HT1080 (cell line): Measurements from ENCODE around the gene FAIM2. TPM values are rescaled to one million over a fixed set of nuclear protein-coding genes. Genes with fewer than 3 reads are reported as not detected.
A peak's percentile ranks its signal among the peaks of the same experiment; 100 is the strongest.

Experiments
- DNase-seq: peaks from one replicate; pipeline ENCODE4 v3.0.0-alpha.2; 2015; ENCODE audit warnings: low read depth
- total RNA-seq: library from RNA; depleted of rRNA; stranded (reverse); fragments of >200 nt; shearing (Covaris generic); gene quantifications from 2 replicates; pipeline ENCODE4 v1.2.3, GENCODE V29; 2014

FAIM2 gene
- total RNA-seq, 1 experiment from 2014 or later: not detected

- no peak for DNase-seq
Measured at GRCh38 chr12:49939707-49940106, 36.0 kb upstream of the FAIM2 start.

- DNase-seq: no peak
Measured at GRCh38 chr12:49939307-49939706, 35.6 kb upstream of the FAIM2 start.

- DNase-seq: no peak
Measured at GRCh38 chr12:49937639-49938300, 34.1 kb upstream of the FAIM2 start.

DNA sequence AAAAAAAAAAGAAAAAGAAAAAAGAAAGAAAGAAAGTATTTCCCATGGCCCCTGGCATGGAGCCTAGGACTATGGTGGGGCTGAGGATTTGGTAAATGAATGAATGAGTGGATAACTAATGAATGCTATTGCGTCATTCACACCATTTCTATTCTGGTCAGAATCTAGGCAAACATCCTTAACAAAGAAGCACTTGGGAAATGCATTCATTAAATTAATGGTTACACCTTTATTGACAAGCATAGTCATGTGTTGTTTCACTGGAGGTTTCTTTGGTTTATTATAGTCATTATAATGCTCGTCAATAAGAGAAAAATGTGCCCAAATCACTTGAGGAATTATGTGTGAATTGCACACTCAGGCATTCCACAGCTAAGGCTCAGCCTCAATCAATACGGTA, 33.2 kb upstream of the FAIM2 start:
- DNase-seq: no peak

- no peak for DNase-seq
Measured at GRCh38 chr12:49934505-49934904, 30.8 kb upstream of the FAIM2 start.

DNA sequence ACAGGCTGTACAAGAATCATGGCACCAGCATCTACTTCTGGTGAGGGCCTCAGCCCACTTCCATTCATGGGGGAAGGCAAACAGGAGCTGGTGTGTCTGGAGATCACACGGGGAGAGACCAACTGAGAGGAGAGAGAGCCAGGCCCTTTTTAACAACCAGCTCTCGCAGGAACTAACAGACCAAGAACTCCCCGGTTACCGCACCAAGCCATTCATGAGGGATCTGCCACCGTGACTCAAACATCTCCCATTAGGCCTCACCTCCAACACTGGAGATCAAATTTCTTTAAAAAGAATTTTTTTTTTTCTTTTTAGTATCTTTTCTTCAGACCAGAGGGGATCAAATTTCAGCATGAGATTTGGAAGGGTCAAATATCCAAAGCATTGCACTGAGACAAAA, 30.1 kb upstream of the FAIM2 start:
- DNase-seq: peak; percentile 46

DNA sequence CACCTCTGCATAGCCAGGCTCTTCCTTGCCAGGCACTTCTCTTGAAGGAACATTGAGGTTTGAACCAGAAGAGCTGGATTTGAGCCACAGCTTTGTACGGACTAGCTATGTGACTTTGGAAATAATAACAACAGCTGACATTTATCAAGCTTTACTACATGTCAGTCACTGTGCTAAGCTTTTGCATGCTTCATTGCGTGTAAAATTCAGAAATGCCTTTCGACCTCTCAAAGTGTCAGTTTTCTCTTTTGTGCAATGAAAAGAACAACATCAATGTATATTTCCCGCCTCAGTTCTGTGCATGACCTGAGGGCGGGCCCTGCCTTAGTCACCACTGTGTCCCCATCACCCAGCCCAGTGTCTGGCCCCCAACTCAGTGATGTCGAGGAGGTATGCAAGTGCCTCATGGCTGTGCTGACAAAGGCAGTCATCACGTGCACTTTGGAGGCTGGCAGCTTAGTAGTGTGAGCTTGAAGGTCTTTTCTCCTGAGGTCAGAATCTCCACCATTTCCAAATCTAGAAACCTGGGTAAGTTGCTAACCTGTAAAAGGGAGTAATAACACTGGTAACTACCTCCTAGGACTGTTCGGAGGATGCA, 28.9 kb upstream of the FAIM2 start:
- DNase-seq: no peak

- DNase-seq: no peak
Measured at GRCh38 chr12:49932023-49932422, 28.3 kb upstream of the FAIM2 start.

- peak; percentile 60 for DNase-seq
Measured at GRCh38 chr12:49930515-49931288, 27.0 kb upstream of the FAIM2 start.

- DNase-seq: no peak
Measured at GRCh38 chr12:49929581-49929980, 25.9 kb upstream of the FAIM2 start.

DNA sequence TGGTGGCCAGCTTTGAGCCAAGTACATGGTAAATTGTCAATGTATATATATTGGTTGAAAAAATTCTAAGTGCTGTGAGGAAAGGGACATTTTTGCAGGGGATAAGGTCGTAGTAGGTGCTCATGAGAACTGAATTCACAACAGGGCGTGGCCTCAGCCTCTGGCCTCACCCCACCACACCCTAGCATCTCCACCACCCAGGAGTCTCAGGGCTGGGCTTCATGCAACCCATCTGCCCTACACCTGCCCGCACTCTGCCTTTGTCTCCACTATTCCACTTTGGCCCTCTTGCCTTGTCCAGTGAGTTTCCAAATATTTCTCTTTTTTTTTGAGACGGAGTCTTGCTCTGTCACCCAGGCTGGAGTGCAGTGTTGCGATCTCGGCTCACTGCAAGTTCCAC, 24.8 kb upstream of the FAIM2 start:
- DNase-seq: no peak

GRCh38 chr12:49925433-49926204, 21.9 kb upstream of the FAIM2 start:
- DNase-seq: no peak

DNA sequence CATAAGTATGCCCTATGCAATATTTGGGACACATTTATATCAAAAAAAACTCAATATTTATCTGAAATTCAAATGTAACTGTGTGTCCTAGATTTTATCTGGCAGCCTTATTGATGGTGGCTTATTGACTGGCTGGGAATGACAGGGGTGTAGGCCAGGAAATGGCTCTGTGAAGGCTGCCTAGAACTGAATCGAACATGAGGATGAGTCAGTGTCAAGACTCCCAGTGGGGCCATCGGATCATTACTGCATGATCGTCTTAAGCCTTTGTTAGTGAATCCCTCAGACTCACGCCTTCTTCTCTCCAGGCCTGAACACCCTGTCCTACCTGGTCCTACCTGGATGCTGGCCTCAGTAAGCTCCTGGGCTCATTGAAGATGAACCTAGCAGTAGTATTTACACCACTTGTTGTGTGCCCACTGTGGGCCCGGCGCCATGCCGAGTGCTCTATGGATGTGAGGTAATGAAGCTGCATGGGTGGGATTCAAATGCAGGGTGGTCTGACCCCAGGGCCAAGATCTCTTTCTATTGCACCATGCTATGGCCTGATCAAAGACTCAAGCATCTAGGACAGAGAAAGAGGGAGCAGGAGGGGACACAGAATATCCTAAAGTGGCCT, 21.0 kb upstream of the FAIM2 start:
- no peak for DNase-seq

- no peak for DNase-seq
Measured at GRCh38 chr12:49923880-49924556, 20.3 kb upstream of the FAIM2 start.

GRCh38 chr12:49923035-49923644, 19.4 kb upstream of the FAIM2 start:
- no peak for DNase-seq

GRCh38 chr12:49922349-49923034, 18.8 kb upstream of the FAIM2 start:
- no peak for DNase-seq

GRCh38 chr12:49921936-49922335, 18.2 kb upstream of the FAIM2 start:
- DNase-seq: no peak

DNA sequence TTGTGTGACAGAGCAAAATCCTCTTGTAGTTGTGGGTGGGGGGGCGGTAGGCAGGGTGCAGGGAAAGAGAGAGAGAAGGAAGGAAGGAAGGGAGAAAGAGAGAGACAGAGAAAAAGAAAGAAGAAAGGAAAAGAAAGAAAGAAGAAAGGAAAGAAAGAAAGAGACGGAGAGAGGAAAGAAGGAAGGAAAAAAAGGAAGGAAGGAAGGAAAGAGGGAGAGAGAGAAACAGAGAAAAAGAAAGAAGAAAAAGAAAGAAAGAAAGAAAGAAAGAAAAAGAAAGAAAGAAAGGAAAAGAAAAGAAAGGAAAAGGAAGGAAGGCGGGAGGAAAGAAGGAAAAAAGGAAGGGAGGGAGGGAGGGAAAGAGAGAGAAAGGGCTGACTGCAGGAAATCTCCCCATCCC, 17.6 kb upstream of the FAIM2 start:
- no peak for DNase-seq

DNA sequence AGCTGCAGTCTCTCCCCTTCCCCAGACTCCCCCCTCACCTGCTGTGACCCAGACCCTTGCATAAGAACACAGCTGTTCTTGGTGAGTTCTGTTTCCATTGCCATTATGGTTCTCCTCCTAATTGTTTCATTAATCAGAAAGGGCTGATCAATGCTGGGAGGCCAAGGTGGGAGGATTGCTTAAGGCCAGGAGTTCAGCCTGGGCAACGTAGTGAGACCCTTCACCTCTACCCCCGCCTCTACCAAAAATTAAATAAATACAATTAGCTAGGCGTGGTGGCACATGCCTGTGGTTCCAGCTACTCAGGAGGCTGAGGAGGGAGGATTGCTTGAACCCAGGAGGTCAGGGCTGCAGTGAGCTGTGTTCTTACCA, 17.2 kb upstream of the FAIM2 start:
- DNase-seq: no peak
